GM21723 (cell line): ENCODE measurements around the gene PIK3R3.
A peak's percentile ranks its signal among the peaks of the same experiment; 100 is the strongest.

Experiments
- ATAC-seq: cut with Tn5 transposase; IDR thresholded peaks from one replicate; pipeline ENCODE4 v1.9.1; 2021; ENCODE audit warnings: mild to moderate bottlenecking, moderate library complexity; ENCODE audit not compliant: unreplicated experiment

The PIK3R3 gene

DNA sequence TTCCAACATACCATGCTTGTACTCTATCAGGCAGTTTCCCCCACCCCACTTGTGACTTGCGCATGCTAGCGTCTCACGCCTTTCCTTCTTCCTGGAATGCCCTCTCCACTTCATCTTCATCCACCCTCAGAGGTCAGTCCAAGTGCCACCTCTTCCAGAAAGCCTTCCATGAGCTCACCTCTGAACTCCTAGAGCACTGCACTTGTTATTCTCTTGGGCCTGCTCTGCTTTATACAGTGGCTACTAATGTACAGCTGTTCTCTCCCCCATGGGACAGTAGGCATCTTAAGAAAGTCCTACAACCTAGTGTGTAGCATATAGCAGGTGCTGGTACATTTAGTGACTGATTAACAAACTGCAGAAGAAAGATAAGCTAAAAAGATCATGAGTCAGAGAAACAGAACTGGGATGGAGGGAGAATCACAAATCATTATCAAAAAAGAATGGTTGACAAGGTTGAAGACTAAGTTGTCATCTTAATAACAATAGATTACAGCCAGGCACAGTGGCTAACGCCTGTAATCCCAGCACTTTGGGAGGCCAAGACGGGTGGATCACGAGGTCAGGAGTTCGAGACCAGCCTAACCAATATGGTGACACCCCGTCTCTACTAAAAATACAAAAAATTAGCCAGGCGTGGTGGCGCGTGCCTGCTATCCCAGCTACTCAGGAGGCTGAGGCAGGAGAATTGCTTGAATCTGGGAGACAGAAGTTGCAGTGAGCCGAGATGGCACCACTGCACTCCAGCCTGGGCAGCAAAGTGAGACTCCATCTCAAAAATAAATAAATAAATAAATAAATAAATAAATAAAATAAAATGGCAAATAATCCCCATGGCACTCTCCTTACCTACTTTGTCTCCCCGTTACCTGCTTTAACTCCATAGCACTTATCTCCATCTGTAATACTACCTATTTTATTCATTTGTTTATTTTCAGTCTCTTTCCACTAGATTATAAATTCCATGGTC is 26.2 kb upstream of the PIK3R3 start:
- no peak for ATAC-seq

DNA sequence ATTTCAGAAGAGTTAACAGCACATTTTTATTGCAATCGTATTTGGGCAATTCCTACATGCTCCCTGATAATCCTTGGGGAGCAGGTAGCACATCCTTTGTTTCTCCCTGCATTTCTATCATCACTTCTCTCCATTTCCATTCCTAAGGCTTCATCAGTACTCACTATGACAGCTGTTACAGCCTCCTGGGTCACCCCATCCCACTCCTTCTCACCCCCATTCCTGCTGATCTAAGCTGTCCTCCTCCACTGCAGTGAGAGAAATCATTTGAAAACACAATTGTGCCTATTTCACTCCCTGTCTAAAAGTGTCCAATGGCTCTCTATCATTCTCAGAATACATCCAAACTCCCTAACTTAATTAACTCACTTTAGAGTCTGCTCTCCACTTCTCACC is 25.5 kb upstream of the PIK3R3 start:
- ATAC-seq, result no peak

DNA sequence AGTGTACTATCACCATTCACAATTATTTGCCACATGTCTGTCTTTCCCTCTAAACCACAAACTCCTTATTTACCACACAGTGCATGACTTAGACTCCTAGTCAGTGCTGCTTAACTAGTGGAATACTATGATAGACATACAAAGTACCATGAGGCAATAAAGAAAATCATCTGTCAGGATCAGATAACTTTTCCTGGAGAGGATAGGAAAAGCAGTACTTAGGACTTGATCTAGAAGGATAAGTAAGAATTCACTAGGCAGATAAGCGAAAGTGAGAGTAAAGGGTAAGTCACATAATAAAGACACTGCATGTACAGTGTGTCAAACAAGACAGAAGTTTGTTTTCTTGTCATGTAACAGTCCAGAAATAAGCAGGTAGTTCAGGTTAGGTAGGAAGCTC is 21.3 kb upstream of the PIK3R3 start:
- no peak for ATAC-seq

DNA sequence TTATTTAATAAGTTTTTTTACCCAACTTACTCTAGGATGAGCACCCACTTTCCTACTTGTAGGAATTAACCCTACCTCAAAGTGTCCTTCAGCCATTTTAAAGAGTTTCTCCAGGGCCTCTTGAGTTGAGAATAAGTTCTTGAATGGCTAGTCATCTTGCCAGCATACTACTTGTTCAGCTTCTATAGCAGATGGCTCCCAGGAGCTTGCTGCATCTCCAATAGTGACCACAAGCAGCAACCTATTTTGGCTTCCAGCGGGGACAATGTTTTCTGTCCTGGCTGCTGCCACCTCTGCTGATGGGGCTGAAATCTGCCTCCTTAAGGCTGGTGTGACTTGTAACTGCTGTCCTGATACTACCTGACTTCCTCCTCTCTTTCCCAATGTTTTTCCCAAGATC is 20.8 kb upstream of the PIK3R3 start:
- no peak for ATAC-seq

DNA sequence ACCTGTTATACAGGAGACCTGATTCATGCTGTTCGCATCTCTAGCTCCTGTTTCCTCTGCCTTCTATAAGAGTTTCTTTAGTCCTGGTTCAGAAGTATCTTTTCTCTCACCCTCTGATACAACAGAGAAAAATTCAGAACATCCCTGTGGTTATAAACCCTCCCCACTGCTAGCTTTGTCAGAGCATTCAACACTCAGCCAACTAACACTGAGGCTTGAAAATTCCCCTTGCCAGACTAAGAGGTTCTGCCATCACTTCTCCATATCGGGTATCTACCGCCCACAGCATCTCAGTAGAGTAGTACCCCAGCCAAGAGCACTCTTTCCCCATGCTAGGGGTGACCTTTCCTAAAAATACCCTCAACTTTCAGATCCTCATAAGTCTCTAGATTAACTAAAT is 19.6 kb upstream of the PIK3R3 start:
- ATAC-seq, result no peak

DNA sequence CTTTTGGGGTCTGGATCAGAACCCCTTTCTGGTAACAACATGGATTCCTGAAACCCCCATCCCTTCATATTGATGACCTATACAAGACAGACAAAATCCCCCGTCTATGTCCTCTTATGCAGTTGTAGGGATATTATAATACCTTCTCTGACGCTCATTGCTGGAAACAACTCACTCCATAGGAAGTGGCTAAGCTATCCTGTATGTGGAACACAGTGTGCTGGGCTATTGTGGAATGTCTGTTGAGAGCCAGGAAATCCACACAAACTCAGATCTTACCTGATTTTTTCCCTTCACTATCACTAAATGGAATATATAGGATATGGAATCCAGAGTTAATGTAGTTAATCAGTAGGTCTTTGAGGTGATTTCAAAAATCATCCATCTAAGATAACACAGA is 17.7 kb upstream of the PIK3R3 start:
- ATAC-seq, result no peak

DNA sequence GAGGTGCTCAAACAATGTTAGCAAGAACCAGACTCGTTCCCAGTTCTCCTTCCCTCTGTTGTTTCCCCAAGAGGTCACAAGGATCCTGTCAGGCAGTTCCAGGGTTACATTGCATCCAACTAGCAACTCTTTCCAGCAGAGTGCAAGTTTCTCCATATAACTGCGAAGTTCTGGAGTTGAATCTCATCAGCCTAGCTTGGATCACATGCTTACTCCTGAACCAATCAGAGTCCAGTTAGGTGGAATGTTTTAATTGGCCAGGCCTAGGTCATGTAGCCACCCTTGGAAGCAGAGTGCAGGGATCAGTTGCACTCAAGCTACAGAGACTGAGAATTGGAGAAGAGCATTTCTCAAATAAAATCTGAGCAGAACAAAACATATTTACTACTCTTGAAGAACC is 15.9 kb upstream of the PIK3R3 start:
- no peak for ATAC-seq

DNA sequence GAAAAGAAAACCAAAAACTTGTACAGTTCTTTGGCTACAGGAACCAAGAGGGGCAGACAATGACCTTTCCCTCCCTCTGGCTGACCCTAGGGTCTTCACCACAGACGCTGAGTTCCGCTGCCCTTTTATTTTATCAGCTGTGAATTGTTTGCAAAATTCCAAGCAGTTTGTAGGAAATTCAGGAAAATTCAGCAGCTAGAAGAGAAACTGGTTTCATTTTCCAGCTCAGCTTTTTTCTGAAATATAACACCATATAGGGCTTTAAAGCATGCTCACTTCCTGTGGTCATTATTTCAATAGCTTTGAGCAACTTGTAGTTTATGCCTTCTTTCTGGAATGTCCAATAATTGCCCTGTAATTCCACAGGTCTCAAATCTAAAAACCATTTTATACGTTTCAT is 5.5 kb upstream of the PIK3R3 start:
- no peak for ATAC-seq

DNA sequence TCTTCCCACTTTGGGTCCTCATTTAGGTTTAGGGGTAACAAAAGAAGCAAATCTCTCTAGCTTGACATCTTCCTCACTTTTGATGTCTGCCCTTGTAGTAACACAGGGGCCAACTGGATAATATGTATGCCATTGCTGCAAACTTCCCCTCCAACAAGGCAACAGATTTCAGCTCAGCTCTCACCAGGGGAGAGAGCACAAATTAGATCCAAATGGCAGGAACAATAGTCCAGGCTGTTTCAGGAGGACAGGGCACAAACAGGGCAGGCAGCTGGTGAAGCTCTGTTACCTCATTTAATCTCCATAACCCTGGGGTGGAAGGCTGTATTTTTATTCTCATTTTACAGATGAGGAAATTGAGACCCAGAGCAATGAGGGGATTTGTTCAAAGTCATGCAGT is 4.3 kb upstream of the PIK3R3 start:
- ATAC-seq, result no peak

DNA sequence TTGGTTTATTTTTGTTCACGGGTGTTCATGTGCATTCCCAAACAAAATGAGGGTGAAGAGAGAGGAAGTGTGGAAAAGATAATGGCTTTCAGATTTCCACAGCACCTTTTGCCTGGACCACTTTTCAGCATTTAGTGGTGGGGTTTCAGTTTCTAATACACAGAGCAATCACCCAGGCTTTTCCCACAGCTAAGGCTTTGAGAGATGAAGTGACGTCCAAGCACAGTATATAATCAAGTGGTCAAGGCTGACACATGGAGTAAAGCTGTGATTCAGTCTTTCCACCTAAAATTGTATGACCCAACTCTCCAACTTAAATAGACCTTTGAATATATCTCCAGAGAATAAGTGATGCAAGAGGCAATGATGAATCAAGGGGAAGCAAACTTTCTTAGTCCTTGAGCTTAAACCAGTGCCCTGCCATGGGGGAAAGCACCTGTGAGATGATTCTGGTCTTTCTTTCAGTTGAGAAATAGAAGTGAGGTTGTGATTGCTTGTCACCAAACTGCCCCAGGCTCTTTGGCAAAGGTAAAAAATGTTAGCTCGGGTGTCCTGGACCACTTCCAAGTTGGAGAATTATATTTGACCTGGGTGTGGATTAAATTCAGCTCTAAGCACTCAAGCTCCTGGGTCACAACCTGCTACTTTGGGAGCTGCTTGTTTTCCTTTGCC is 2.4 kb upstream of the PIK3R3 start:
- ATAC-seq, result no peak

DNA sequence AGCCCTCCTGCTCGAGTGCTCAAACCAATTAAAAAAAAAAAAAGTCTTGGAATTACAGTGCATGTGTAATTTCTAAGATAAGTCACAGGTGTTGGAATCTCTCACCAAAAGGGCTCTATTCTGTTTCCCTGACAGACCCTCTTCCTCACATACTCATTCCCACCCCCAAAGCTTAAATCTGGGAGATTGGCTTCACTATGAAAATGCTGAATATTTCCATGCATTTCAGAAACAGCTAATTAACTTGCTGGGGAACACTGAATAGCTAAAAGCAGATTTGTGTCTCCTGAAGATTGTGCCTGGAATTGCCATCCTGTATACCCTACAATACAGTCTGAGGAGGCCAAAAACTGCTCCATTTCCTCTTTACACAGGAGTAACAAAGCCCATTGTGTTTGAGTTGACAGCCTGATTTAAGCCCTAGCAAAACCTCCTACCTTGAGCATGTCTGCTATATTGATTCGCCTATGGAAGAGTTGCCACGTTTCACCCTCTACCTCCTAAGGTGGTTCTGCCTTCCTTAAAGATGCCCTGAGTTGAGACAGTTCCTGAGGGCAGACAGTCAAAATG is 1.4 kb upstream of the PIK3R3 start:
- ATAC-seq, result no peak

DNA sequence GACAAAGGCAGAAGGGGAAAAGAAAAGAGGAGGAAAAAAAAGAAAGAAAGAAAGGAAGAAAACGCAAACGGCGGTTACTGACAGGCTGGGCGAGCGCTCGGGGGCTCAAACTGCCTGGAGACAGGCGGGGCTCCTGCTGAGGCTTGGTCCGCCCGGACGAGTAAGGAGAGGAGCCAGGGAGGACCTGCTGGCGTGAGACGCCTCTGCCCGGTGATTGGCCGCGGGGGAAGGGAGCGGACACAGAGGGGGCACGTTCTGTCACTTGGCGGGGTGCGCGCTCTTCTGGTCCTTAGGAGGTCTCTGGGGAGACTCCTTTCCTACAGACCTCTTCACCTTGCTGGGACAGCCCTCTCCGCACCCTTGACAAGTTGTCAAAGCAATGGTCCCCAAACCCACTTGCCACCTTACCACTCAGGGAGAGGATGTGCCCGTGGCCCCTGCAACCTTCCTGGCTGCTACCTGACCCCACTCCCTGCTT is 791 bp upstream of the PIK3R3 start:
- ATAC-seq, result peak; percentile 60

DNA sequence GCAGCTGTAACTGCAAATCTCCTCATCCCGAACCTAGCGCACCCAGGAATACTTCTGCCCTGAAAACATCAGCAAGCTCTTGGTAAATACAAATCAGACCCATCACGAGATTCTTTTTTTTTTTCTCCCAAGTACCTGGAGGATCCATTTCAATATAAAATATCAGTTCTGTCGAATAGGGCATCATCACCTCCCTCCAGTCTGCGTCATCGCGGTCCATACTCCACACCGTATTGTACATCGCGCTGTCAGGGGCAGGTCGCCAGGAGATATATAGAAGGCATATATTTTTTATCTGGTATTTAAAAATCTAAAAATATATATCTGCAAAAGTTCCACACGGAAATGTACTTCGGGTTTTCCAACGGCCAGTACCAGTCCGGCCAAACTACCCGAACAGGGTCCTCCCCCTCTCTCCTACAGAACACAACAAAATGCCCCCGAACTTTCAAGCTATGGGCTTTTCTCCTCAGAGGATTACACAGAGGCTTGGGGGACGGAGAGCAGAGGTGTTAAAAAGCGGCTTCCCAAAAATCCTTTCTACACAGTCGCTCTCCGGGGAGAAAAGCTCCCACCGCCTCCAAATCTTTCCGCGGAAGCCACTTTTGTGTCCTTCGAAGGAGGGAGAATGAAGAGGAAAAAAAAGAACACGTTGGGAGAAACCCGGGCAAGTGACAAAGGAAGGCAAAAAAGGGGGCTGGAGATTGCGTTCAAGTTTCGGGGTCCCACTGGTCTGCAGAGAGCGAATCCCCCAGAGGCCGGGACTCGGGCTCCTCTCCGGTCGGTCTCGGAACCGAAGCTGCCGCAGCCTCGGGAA is 509 bp downstream of the PIK3R3 start:
- no peak for ATAC-seq

DNA sequence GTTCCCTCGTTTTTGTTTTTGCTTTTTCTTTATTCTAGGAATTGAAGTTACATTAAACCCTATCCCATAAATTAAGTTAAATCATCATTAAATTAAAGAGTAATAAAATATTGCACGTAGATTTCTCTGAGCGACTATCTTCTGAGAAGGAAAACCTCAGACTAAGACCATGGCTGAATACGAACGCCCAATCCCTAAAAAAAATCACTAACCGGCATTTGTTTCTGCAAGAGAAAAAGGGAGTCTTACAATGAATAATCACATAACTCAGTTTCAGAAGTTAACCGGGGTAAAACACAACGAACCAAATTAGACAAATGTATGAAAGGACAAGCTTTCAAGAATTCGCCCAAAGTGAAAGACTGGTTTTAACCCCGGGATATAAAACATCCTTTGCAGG is 1.3 kb downstream of the PIK3R3 start:
- no peak for ATAC-seq

DNA sequence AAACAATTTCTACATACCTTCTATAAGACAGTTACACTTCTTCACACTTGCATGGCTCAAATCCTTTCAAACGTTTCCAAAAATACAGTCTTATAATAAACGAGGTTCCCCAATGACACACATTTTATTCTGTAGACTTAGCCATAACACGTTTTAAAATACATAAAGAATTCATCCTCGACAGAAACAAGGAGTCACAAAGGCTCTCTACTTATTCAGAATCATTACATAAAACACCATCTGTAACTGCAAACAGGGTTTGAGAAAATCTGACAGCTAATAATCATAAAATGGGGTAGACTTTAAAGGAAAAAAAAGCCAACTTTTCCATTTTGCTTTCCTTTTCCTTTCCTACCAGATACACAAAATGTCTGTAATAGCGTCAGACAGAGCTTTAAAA is 1.8 kb downstream of the PIK3R3 start:
- no peak for ATAC-seq

DNA sequence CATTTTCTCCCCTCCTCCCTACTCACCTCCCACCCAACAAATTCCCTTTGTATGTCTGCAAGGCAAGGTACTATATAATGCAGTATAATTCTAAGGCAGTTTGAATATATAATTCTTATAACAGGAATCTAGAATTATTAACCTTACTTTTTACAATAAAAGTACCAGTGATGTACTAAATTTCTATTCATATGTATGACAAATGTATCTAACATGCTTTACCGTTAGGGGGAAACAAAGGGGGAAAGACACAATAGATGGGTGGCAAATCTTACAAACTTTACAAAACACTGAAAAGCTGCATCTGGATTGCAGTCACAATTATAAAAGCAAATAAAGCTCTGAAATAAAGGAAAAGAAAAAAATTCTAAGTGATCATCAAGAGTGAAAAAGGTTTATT is 2.3 kb downstream of the PIK3R3 start:
- ATAC-seq, result no peak

DNA sequence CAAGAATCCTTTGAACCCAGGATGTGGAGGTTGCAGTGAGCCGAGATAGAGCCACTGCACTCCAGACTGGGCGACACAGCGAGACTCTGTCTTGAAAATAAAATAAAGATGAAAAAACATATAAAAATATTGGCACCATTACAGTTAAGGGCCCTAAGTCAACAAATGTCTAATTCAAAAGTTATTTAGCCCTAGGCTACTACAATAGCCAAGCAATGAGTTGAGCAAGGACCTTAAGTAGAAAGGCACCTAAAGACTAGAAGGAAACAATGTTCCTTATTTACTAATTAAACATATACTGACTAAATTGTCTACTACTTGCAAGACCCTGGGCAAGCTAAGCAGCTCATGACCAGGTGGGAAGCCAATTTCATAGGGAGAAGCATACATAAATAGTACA is 4.1 kb downstream of the PIK3R3 start:
- no peak for ATAC-seq

DNA sequence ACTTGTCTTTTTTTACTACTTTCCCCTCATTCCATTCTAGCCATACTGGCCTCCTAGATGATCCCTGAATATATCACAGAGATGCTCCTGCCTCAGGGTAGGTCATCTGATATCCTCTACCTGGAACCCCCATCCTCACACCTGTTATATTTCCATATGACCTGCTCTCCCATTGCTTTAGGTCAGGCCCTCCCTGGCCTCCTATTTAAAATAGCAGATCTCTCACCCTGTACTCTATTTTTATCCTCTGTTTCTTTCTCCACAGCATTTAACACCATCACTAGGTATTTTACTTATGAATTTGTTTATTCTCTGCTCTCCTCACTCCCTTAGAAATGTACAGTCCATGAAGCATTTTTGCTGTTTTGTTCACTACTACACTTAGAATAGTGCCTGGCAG is 13.6 kb downstream of the PIK3R3 start:
- no peak for ATAC-seq

DNA sequence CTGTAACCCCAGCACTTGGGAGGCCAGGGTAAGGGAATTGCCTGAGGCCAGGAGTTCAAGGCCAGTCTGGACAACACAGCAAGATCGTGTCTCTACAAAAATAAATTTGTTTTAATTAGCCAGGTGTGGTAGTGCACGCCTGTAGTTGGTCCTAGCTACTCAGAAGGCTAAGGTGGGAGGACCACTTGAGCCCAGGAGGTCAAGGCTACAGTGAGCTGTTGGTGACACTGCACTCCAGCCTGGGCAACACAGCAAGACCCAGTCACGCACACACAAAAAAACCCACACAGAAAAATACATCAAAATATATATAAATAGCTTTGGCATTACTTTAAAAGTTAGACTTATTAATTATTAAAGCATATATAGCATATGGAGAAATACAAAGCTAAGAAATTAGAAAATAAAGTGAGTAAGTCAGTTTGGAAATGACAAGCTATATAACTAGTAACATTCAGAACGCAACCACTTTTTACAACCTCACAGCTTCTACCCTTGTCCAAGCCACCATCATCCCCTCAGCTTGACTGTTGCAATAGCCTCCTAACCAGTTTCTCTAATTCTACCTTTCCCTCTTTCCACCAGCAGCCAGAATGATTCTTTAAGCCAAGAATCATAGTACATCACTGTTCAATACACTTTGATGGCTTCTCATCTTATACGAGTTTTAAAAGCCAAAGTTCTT is 14.5 kb downstream of the PIK3R3 start:
- no peak for ATAC-seq

DNA sequence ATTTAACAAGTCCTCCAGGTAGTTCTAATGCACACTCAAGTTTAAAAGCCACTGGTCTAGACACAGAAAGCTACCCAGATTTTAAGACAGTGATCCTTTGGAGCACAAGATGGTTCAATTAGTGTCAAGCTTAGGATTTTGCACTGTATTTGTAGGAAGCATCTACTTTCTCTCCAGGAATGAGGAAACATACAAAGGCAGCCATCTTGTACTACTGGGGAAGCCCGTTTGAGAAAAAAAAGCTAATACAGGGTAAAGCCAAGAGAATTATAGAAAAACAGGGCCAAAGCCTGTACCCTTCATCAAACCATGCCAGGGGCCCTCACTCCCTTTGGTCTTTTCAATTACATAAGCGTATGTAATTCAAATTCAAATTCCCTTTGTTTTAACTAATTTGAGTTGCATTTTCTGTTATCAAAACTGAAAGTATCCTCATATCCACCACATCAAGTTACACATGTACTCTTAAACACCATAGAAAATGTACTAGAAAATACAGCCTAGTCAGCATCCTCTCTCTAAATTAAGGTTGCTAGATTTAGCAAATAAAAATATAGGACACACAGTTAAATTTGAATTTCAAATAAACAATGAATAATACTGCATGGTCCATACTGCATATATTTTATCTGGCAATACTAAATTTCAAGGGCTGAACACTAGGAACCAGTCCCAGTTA is 17.4 kb downstream of the PIK3R3 start:
- no peak for ATAC-seq
